Measurements from ENCODE around the gene COLQ.
"Not testable (repeated sequence)": the region's sequence is repeated elsewhere in the genome, so short reads cannot be mapped to it uniquely, and the experiment has no call there.

Gene COLQ

DNA sequence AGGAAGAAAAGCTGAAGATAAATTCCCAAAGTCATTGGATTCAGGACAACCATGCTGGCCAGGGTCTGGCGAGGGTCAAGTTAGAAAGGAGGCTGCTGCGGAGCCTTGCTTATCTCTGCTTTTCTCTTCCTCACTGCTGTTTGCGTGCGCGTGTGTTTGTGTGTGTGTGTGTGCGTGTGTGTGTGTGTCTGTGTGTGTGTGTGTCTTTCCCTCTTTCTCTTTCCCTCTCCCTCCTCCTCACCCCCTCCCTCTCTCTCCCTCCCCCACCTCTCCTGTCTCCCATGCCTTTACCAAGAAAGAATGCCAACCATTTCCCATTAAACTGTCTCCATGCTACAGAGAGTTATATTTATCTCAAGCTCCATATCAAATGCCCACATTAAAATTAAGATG lies at the start of gene COLQ:
Gene COLQ, minus strand, starts transcription at position 134 of the 393 bp plus-strand sequence. Its CDS starts 81 bp downstream, at position 53.
- DNase-seq: no peak

DNA sequence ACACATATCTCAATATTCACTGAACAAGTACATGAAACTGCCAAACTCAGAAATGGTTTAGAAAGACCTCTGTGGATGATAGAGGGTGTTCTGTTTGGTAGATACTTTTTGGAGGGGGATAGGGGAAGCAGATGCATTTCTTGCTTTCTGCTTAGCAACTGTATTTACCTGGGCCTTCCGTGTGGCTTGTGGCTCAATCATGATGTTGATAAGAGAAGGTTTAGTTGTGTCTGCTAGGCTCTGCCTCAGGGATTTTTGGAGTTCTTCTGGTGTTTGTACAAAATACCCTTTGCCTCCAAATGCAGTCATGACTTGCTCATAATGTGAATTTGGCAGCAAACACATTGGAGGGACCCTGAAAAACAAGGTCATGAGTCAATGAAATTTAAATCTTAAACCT lies 41.7 kb upstream of the COLQ start:
- no peak for DNase-seq

DNA sequence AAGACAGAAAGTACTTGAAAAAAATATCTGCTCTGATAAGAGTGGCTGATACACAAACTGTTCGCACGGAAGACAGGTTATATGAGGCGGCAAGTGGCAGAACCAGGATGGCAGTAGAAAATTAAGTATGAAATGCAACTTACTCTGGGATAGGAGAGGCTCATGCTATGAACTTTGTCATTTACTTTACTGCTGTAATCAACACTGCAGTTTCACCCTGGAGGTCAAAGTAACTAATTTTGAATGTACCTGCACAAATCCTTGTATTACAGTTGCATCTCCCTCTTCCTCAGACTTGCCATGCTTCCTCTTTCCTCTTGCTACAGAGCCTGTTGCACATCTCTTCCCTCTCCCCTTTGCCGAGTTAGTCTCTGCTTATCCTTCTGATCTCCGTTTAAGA lies 41.1 kb upstream of the COLQ start:
- no peak for DNase-seq

DNA sequence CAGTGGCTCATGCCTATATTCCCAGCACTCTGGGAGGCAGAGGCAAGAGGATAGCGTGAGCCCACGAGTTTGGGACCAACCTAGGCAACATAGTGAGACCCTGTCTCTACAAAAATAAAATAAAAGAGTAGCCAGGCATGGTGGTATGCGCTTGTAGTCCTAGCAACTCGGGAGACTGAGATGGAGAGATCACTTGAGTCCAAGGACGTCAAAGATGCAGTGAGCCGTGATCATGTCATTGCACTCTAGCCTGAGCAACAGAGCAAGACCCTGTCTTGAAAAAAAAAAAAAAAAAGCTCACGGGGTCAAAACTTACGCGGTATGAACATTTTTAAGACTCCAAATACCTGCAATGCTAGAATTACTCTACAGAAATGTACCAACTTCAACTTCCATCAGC lies 37.1 kb upstream of the COLQ start:
- no peak for DNase-seq

DNA sequence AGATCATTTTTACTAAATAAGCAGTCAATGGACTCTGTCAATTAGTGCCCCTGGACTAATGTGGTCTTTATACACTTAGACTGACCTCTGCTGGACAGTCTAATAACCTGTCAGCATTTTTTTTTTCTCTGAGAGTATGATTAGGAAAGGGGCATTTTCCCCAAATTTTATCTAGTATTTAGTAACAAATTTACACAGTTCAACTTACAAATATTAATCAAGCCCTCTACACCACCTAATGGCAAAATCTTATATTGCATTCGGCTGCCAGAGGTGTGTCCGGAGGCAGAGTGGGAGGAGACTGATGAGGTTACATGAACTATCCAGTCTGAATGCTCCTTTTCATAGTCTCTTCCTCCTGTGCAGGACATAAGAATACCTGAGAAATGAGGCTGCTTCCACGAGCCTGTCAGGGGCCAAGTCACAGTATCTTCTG lies 36.0 kb upstream of the COLQ start:
- peak; percentile 42 for DNase-seq

DNA sequence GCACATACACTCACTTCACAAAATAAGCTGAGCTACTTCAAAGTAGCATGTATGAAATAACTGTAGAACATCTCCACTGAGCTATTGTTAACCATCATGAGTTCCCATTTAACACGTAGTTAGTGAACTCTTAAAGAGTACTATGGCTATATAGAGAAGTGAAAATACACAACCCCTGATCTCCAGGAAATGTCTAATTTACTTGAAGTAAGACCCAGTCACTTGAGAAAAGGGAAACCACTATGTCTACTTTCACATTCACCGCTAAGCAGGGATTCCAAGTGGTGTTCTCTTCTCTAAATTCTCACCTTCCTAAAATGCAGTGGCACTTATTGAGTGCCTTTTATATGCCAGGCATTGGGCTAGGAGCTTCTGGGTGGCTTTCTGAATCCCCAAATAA lies 35.0 kb upstream of the COLQ start:
- DNase-seq: no peak

DNA sequence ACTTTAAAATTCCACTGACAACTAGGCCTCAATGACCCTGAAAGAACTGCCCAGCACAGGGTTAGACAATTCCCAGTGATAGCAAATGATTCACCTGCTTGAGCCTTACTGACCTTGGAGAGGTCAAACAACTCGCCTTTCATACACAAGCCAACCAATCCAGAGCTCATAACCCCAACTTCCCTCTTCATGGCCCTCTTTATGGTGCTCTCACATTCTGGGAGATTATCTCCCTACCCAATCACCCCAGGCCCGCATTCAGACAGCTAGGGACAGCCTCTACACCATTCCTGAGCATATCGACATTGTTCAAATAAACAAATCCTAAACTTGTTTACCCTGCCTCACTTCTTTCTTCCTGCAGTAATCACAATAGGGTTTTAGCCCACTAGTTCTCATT lies 32.2 kb upstream of the COLQ start:
- DNase-seq: no peak

DNA sequence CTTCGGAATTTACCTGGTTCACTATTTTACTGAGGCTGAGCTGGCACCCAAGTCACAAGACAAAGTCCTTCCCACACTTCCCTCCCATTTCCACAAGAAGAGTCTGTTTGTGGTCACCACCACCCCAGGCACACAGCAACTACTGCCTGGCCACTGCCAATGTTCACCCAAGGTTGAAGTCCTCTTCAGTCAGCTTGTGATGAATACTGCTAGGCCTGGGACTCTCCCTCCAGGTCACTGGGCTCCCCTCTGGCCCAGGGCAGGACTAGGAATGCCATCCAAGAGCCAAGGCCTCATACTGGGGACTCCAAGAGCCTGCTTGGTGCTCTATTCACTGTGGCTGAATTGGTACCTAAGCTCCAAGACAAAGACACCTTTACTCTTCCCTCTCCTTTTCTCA lies 30.4 kb upstream of the COLQ start:
- no peak for DNase-seq

DNA sequence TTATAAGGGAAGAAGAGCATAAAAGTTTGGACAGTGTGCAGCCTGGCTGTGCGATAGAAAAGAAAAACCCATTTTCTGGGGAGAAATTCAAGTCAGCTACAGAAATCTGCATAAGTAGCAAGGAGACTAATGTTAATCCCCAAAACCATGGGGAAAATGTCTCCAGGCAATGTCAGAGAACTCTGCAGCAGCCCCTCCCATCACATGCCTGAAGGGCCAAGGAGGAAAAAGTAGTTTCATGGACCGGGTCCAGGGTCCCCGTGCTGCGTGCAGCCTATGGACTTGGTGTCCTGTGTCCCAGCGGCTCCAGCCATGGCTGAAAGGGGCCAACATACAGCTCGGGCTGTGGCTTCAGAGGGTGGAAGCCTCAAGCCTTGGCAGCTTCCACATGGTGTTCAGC lies 28.3 kb upstream of the COLQ start:
- no peak for DNase-seq

DNA sequence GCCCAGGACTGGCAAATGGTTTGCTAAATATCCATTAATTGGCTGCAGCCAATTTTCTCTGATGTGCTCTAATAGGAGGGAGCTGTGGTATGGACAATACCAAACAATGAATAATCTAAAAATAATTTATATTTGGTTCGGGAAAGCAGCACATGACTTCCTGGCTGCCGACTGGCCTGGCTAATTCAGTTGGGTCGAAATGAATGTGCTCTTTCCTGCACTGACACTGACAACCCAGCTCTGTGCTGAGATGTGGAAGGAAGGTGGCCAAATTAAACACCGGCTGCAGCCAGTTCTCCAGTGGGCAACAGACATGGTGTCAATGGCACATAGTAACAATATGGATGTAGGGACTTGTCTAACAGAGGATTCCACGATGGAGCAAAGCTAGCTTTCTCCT lies 21.1 kb upstream of the COLQ start:
- DNase-seq: no peak

DNA sequence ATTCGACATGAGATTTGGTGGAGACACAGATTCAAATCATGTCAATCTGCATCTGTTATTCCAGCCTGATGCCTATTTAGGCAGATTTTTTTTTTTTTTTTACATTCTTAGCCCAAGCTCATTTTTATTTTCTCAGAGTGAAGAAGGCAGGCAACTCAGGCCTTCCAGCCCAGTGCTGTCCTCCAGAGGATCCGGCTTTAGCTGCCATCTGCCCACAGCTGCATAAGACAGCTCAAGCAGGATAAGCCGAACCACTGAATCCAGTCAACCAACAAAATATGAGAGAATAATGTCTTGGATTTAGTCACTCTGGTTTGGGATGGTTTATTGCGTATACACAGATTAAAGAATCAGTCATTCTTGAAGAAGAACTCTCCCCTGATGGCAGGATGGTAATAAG lies 19.9 kb upstream of the COLQ start:
- no peak for DNase-seq

DNA sequence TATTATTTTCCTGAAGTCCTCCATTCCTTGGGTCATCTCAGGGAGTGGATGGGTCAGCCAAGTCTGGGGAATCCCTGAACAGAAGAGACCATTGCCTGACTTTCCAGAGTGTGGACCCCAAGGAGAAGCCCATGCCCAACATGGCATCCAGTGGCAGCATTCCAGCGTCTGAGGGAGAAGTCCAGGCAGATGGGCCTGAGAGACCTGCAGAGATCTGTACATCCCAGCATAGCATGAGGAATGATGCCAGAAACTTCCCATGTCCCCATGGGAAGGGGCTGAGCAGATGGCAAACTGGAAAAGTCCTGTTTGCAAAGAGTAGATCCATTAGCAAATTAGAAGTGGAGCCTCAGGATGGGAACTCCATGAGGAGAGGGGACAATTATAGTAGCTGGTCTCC lies 17.6 kb upstream of the COLQ start:
- no peak for DNase-seq

DNA sequence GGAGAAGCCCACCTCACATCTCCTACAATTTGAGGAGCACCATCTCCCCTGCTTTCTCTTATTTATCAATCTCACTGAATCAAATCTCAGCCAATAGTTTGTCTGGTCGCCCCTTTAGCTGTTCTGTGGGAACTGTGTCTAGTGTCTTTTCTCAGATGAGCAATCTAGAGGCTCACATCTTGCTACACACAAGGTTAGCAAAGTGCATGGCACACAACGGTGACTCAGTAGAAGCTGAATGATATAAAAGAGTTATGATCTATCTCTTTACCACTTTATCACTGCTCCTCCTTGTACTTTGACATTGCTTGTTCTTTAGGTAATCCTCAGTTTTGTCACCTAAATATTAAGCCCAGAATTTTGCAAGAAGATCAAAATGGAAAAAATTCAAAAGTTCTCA lies 16.8 kb upstream of the COLQ start:
- DNase-seq: no peak

DNA sequence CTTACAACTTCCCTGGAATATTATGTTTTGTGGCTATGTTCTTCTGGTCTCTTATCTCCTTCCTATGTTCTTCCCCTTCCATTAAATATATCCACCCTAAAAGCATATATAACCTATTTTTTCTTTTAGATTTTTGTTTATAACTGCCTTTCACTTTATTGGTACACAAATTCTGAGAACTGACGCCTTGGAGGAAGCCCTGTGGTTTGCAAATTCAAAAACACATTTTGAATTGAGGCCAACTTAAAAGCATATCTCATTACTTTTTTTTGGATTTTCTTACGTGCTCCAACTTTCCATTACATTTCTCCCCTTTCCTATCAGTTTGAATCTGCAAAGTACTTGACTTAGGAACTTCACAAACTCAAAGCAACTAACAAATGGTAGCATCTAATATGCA lies 15.3 kb upstream of the COLQ start:
- DNase-seq: no peak

DNA sequence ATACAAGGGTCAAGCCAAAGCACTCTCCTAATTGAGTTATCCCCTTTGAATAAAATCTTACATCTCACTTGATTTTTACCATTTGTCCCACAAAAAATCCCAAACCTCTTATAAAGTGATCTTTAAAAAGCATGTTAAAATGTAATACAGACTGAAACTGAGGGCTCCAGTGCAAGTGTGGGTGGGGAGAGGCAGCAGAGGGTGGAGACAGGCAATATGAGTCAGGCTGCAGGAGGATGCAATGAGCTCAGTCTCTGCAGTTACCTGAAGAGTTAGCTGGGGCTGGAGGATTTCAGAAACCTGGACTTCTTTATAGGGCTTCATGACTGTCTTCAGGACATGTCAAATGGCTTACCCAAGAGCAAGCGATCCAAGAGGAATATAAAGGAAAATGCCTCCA lies 14.2 kb upstream of the COLQ start:
- no peak for DNase-seq

DNA sequence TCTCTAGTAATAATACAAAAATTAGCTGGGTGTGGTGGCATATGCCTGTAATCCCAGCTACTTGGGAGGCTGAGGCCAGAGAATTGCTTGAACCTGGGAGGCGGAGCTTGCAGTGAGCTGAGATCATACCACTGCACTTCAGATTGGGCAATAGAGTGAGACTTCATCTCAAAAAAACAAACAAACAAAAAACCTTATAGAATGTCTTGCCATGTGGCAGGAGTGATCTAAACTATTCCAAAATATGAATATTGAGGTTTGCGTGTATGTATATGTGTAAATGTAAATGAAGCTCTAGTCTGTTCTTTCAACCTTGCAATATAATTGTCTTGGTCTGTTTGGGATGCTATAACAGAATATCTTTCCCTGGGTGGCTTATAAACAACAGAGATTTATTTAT lies 11.1 kb upstream of the COLQ start:
- not testable (repeated sequence) for DNase-seq

DNA sequence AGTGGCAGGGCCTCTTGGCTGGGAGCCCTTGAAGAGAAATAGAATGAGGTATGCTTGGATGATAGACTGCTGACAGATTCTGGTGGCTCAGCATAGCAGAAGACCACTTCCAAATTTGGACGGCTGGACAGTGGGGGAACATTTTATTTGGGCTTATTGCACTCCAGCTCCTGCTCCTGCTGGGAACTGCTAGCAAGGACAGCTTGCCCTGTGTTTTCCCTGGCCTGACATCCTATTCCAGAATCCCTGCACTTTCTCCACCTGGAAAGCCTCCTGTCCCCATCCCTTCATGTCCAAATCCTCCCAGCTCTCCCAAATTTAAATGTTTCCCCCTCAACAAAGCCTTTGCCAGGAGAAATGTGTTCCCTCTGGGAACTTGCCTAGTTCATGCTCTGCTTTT lies 9.8 kb upstream of the COLQ start:
- DNase-seq: no peak

DNA sequence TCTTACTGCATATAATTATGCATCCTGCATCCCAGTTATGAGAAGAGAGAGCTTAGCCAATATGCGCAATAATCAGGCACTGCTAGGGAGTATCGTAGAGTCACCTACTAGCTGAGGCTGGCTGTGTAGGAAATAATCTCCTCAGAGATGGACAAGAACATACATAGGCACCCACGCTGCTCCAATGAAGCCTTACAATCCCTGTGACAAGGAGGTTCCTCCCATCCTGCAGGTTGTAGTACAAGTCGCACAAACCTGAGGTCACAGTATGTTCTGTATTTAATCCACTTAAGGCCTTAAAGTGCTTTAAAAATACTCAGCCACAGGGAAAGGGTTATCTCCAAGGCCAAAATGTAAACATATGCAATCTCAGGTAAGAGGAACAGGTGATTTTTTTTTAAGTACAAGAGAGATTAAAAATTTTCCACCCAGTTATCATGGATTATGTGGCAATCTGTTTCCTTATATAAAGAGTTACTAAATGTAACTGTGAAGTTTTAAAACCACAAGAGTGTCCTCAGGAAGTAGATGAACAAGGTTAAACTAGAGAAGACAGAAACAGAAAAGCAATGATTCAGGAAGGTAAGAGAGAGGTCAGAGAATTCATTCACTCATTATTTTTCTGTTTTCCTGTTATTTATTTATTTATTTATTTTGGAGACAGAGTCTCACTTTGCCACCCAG lies 7.5 kb upstream of the COLQ start:
- DNase-seq: no peak

DNA sequence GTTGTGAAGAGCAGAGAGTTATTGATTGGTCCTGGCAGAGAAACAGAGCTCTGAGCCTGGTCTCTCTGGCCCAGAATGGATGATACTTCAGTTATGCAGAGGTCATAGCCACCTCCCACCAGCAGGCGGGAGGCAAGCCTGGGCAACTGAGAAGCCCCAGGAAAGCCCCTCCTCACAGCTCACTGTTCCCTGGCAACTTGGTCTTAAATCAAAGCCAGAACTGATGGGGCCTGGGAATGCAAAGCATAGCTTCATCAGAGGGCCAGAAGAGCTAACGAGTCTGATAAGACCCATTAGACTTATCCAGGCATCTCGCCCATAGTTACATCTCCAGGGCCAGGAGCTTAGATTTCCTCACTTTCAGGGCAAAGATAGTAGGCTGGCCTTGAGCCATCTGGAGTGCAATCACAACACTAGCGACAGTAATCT lies 5.5 kb upstream of the COLQ start:
- DNase-seq: no peak

DNA sequence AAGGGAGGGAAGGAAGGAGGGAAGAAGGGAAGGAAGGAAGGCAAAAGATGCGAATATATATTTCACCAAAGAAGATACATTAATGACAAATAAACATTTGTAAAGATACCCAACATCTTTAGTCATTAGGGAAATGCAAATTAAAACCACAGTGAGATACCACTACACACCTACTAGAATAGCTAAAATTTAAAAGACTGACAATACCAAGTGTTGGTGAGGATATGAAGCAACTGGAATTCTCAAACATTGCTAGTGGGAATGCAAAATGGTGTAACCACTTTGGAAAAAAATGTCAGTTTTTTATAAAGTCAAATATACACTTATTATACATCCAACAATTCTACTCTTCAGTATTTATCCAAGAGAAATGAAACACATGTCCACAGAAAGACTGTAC lies 4.3 kb upstream of the COLQ start:
- DNase-seq: no peak

DNA sequence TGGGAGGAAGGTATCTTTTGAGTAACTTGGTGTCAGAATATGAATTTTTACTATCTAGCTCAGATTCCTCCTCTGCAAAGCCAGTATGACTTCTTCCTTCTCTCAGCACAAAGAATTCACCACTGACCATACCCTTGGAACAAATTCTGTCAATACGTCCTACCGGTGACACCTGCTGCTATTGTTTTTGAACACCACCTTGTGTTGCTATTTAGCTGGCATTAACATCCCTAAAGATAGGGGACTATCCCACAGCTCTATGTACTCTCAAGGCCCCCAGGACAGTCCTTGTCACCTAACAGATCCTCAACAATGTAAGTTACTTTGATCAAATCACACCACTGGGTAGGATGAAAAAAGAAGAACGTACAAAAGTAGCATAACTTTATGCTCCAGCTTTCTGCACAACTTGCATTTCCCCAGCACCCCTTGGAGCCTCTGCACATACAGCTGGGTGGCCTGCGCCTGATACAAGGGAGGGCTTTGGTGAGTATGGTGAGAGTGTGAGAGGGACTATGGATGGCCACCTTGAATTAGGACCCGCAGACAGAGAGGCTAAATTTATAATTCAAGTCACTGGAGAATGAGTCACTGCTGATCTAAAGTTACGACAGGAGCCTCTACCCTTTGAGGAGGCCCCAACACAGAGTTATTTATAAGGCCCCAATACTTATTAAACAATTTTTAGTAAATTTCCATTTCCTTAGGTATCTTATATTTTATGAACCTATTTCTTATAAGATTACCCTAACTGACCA lies 2.3 kb upstream of the COLQ start:
- no peak for DNase-seq

DNA sequence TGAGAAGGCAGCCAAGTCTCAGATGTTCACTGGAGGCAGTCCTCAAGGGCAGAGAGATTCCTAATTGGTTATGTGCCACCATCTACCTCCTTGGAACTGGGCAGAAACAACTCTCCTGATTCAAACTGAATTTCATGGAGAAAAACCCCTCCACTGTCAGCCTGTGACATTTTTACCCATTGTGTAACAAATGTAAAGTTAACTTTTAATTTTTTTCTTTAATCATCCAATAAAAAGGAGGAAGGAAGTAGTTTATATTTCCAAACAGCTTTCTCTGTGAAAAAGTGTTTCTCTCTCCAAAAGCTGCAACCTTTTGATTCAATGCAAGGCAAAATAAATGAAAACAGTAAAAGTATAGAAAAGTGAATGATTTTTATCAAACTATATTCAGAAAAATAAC lies 510 bp upstream of the COLQ start:
- DNase-seq: no peak

DNA sequence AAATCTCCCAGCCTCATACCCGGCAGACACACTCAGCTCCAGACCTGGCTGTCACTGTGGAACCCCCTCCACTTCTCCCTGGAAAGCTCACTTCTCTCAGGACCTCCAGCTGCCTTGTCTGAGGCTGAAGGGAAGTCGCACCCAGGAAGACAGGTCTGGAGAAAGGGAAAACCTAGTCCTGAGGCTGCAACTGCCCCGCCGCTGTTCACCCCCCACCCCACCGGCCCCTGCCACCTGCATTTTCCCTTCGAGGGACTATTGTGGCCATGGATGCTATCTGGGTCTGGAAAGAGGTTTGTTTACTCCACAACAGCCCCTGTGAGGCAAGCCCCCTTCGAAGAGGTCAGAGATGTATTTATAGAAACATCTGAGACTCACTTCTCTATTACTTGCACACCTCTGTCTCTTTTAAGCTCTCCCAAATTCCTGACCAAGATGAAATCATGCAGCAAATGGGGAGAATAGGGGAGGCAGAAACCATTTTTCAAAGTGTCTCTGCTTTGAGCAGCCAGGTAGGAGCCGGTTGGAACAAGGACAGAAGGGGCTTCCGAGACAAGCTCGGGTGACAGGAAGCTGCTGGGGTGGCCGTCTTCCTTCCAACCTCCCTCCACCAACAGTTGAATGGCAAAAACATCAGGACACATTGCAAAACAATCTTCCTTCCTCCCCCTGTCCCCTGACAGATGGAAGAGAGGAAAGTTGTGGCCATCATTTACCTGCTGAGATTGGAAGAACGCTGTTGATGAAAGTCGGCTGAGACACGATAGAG lies 518 bp downstream of the COLQ start:
- DNase-seq: no peak

DNA sequence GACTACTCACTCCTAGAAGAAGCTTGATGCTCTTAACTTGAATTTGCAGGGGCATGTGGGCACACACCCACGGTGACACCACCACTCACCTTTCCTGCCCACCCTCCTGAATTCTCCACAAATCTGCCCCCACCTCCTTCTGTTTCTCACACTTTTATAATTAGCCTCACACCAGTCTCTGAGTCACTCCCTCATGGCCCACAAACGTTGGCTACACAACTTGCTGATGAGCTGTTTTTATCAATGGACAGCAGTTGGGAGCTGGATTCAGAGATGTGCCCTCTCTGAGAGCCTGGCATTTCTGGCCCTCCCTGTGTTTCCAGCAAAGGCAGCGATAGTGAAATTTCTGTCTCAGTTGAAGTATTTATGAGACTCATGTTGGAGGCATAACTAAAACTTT lies 1.3 kb downstream of the COLQ start:
- DNase-seq: no peak
